Skeletal muscle tissue (tissue), 5 donors: ENCODE results near the gene DGKD. TPM values are rescaled to one million over a fixed set of nuclear protein-coding genes. Genes with fewer than 3 reads are reported as not detected.

Experiments
- H3K27ac ChIP-seq: one replicate; pipeline ENCODE4 v1.7.0; 2013; ENCODE audit warnings: mild to moderate bottlenecking, low read depth, low read length, inconsistent platforms
- H3K27me3 ChIP-seq, 3 donors: one replicate each; pipeline ENCODE4 v1.7.0; 2013; ENCODE audit warnings: low read length in 3 of 3; ENCODE audit not compliant: control insufficient read depth in 3 of 3, insufficient read depth in 3 of 3
- H3K36me3 ChIP-seq, 3 donors: one replicate each; pipeline ENCODE4 v1.7.0; 2013; ENCODE audit warnings: low read length in 3 of 3; ENCODE audit not compliant: control insufficient read depth in 3 of 3, insufficient read depth in 3 of 3
- H3K4me1 ChIP-seq, 3 donors: one replicate each; pipeline ENCODE4 v1.7.0; 2013; ENCODE audit warnings: low read length in 3 of 3, mild to moderate bottlenecking in 3 of 3; ENCODE audit not compliant: control insufficient read depth in 3 of 3, insufficient read depth in 3 of 3
- H3K4me3 ChIP-seq, 3 donors: one replicate each; pipeline ENCODE4 v1.7.0; 2013; ENCODE audit warnings: low read length in 3 of 3
- H3K9ac ChIP-seq, 3 donors: one replicate each; pipeline ENCODE4 v1.7.0; 2013; ENCODE audit warnings: low read length in 3 of 3, mild to moderate bottlenecking in 3 of 3, moderate library complexity in 2 of 3, low read depth in 1 of 3
- H3K9me3 ChIP-seq, 3 donors: one replicate each; pipeline ENCODE4 v1.7.0; 2013; ENCODE audit warnings: low read length in 3 of 3; ENCODE audit not compliant: control insufficient read depth in 3 of 3
- small RNA-seq: library from RNA; depleted of rRNA; stranded (forward); fragments of <200 nt; gene quantifications from one replicate; pipeline ENCODE3, GENCODE V24; 2014
- total RNA-seq: library from RNA; depleted of rRNA; stranded (reverse); fragments of >200 nt; gene quantifications from one replicate; pipeline ENCODE4 v1.2.3, GENCODE V29; 2014
- donor health status: Osteomylitis.

DGKD gene
- total RNA-seq, 1 donor from 2014 or later, result 17.2 TPM

- Histone ChIP-seq H3K4me3 (no peak overlapping the region), H3K9ac (no peak overlapping the region), H3K27me3 (no peaks in the 10 kb centered on the region), H3K9me3 (no peaks in the 10 kb centered on the region), H3K27ac (no peak overlapping the region), H3K4me1 (no peaks in the 10 kb centered on the region), H3K36me3 (peaks cover 12 to 43% (median 42%) of the 10 kb centered on the region in 3 donors)
These were observed 165.7 kb downstream of the DGKD start for GRCh38 chr2:233519787-233520611.

Small RNA genes within 50 kb of the gene (small RNA-seq; reads per million reads assigned to genes)
- not detected for gene RF00019

Other genes with a start within 250 kb of the DGKD start
- gene ATG16L1, start 102.8 kb upstream of the DGKD start, total RNA-seq, result 18.3 TPM
- gene SAG, start 46.7 kb upstream of the DGKD start, total RNA-seq, result not detected
- 20.9 TPM for gene USP40, start 212.3 kb downstream of the DGKD start, total RNA-seq